PFSK-1 (cell line): ENCODE data around the gene MATN4.

ENCODE experiments used
- FOXP2 ChIP-seq: optimal IDR thresholded peaks from 2 replicates; pipeline ENCODE3; 2011; ENCODE audit warnings: borderline replicate concordance, control low read depth, inconsistent platforms; ENCODE audit not compliant: insufficient read depth; ENCODE audit errors: extremely low read length, extremely low read depth
- POLR2AphosphoS5 ChIP-seq: IDR thresholded peaks from 2 replicates; pipeline ENCODE4 v1.6.1; 2012; ENCODE audit warnings: low read depth, mild to moderate bottlenecking, control low read depth, low read length, moderate library complexity
- SIN3A ChIP-seq: IDR thresholded peaks from 2 replicates; pipeline ENCODE4 v1.6.1; 2012; ENCODE audit warnings: mild to moderate bottlenecking, low read length, moderate library complexity, borderline replicate concordance; ENCODE audit not compliant: insufficient read depth
- TAF1 ChIP-seq: IDR thresholded peaks from 2 replicates; pipeline ENCODE4 v1.6.1; 2012; ENCODE audit warnings: low read length, control low read depth, borderline replicate concordance; ENCODE audit not compliant: insufficient read depth
- TF ChIP-seq, protein P1 (sequence below), 2 experiments: IDR thresholded peaks; 2 replicates each; pipeline versions ENCODE4 v1.6.1 to v1.8.0; 2011 to 2012; ENCODE audit warnings: low read depth in 2 of 2, low read length in 2 of 2, control low read depth in 1 of 2, inconsistent platforms in 1 of 2, mild to moderate bottlenecking in 1 of 2, moderate library complexity in 1 of 2; ENCODE audit not compliant: insufficient read depth in 1 of 2

Gene MATN4

DNA sequence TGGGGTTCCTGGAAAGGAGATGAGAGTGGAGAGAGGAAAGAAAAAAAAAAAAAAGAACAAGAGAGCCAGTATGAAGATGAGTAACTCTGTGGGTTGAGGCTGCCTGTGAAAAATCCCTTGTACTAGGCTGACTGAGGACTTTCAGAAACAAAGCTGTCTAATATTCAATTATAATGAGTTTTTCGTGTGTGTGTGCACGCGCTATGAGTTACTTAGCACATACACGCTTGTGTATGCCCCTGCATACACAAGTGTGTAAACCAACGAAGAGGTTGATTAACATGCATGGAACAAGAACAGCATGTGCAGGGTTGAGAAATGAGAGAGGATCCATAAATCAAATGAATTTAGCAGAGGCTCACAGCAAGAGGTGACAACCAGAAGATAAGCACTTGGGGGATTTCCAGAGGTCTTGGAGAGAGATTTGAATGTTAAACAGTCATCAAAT, 6.3 kb downstream of the MATN4 start:
- TF ChIP-seq TAF1 (no peak), FOXP2 (no peak), SIN3A (no peak), POLR2AphosphoS5 (no peak)
- TF ChIP-seq, protein P1, sequence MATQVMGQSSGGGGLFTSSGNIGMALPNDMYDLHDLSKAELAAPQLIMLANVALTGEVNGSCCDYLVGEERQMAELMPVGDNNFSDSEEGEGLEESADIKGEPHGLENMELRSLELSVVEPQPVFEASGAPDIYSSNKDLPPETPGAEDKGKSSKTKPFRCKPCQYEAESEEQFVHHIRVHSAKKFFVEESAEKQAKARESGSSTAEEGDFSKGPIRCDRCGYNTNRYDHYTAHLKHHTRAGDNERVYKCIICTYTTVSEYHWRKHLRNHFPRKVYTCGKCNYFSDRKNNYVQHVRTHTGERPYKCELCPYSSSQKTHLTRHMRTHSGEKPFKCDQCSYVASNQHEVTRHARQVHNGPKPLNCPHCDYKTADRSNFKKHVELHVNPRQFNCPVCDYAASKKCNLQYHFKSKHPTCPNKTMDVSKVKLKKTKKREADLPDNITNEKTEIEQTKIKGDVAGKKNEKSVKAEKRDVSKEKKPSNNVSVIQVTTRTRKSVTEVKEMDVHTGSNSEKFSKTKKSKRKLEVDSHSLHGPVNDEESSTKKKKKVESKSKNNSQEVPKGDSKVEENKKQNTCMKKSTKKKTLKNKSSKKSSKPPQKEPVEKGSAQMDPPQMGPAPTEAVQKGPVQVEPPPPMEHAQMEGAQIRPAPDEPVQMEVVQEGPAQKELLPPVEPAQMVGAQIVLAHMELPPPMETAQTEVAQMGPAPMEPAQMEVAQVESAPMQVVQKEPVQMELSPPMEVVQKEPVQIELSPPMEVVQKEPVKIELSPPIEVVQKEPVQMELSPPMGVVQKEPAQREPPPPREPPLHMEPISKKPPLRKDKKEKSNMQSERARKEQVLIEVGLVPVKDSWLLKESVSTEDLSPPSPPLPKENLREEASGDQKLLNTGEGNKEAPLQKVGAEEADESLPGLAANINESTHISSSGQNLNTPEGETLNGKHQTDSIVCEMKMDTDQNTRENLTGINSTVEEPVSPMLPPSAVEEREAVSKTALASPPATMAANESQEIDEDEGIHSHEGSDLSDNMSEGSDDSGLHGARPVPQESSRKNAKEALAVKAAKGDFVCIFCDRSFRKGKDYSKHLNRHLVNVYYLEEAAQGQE (IDR thresholded peaks at IDR 0.05; ENCODE audit: insufficient read depth in 1 of 2, low read depth in 2 of 2, low read length in 2 of 2): no peak

DNA sequence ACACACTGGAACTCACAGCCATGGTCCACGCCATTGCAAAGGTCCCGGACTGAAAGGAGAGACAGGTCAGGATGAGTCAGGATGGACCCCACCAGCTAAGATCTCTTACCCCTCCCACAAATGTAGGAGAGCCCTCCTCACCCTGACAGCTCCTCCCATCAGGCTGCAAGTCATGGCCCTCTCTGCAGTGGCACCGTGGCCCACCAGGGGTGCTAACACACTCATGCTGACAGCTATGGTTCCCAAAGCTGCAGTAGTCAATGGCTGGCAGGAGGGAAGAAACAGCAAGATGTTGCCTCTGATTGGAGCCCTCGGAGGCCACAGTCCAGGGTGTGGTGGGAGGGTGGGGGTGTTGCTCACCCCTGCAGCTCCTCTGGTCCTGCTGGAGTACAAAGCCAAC, 7.1 kb downstream of the MATN4 start:
- TF ChIP-seq SIN3A (no peak), FOXP2 (no peak), TAF1 (no peak), POLR2AphosphoS5 (no peak)
- TF ChIP-seq, protein P1 (IDR thresholded peaks at IDR 0.05; ENCODE audit: insufficient read depth in 1 of 2, low read depth in 2 of 2, low read length in 2 of 2): no peak

DNA sequence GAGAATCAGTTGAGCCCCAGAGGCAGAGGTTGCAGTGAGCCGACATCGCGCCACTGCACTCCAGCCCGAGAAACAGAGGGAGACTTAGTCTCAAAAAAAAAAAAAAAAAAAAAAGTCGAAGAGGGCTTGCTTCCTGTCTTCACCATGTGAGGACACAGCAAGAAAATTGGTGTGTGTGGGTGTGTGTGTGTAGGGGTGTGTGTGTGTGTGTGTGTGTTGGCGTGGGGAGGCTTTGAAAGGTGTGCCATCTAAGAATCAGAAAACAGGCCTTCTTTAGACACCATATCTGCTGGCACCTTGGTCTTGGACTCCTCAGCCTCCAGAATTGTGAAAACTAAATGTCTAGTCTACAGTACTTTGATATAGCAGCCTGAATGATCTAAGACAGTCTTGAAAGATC, 8.3 kb downstream of the MATN4 start:
- TF ChIP-seq FOXP2: no peak
- no peak for TF ChIP-seq TAF1
- TF ChIP-seq POLR2AphosphoS5: no peak
- TF ChIP-seq, protein P1 (IDR thresholded peaks at IDR 0.05; ENCODE audit: insufficient read depth in 1 of 2, low read depth in 2 of 2, low read length in 2 of 2): no peak
- no peak for TF ChIP-seq SIN3A

DNA sequence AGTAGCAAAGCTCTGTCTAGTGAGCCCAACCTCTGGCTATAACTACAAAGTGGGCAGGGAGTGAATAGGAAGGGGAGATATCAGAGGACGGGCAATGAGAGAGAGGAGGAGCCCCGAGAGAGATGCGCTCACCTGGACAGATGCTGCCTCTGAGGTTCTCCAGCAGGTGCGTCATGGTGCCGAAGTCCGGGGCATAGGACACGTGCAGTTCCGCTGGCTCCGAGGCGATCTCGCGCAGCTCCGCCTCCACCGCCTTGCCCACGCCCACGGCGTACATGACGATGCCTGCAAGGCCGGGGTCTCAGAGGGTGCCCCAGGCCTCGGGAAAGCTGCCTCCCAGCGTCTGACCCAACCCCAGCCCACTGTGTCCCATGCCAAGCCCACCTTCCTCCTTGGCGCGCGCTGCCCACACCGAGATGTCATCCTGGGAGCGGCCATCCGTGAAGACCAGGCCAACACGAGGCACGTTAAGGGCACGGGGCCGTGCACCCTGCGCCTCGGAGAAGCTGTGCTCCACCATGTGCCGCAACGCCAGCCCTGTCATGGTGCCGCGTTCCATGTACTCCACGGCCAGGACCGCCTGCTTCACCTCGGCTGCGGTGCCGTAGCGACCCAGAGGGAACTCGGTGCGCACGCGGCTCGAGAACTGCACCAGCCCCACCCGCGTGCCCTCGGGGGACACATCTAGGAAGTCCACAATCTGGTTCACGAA, 10.2 kb downstream of the MATN4 start:
- TF ChIP-seq FOXP2: no peak
- no peak for TF ChIP-seq SIN3A
- TF ChIP-seq TAF1: no peak
- TF ChIP-seq POLR2AphosphoS5: no peak
- TF ChIP-seq, protein P1 (IDR thresholded peaks at IDR 0.05; ENCODE audit: insufficient read depth in 1 of 2, low read depth in 2 of 2, low read length in 2 of 2): no peak
